Lung (tissue), 12 donors: ENCODE measurements around the gene MOB1B. TPM values are rescaled to one million over a fixed set of nuclear protein-coding genes. Genes with fewer than 3 reads are reported as not detected.
"Not testable (repeated sequence)": the region's sequence is repeated elsewhere in the genome, so short reads cannot be mapped to it uniquely, and the experiment has no call there.

Source experiments
- ATAC-seq: fragments of 200-7000 bp; cut with Tn5 transposase; one replicate; pipeline ENCODE4 v1.9.1; 2020; ENCODE audit warnings: moderate number of reproducible peaks; ENCODE audit not compliant: insufficient read depth, low FRiP score
- DNase-seq, 3 donors: peaks; one replicate each; pipeline ENCODE4 v3.0.0-alpha.2; 2013 to 2017
- H3K27ac ChIP-seq, 2 donors: one replicate each; pipeline ENCODE4 v1.5.1; 2013; ENCODE audit warnings: mild to moderate bottlenecking in 2 of 2, moderate library complexity in 2 of 2, control low read depth in 1 of 2, inconsistent platforms in 1 of 2, low read depth in 1 of 2, low read length in 1 of 2
- H3K27me3 ChIP-seq, 3 donors: one replicate each; pipeline ENCODE4 v1.5.1; 2013; ENCODE audit warnings: low read length in 2 of 3; ENCODE audit not compliant: control insufficient read depth in 3 of 3, insufficient read depth in 3 of 3
- H3K36me3 ChIP-seq, 4 donors: one replicate each; pipeline ENCODE4 v1.5.1; 2013; ENCODE audit warnings: low read length in 4 of 4, mild to moderate bottlenecking in 1 of 4, moderate library complexity in 1 of 4; ENCODE audit not compliant: control insufficient read depth in 4 of 4, insufficient read depth in 4 of 4
- H3K4me1 ChIP-seq, 5 donors: one replicate each; pipeline ENCODE4 v1.5.1; 2013; ENCODE audit warnings: low read length in 5 of 5, mild to moderate bottlenecking in 2 of 5, moderate library complexity in 1 of 5; ENCODE audit not compliant: control insufficient read depth in 5 of 5, insufficient read depth in 5 of 5
- H3K4me3 ChIP-seq: one replicate; pipeline ENCODE4 v1.5.1; 2013; ENCODE audit warnings: mild to moderate bottlenecking, control low read depth, moderate library complexity
- H3K9ac ChIP-seq, 2 donors: one replicate each; pipeline ENCODE4 v1.5.1; 2013; ENCODE audit warnings: low read length in 2 of 2, control low read depth in 1 of 2; ENCODE audit not compliant: insufficient read depth in 1 of 2
- H3K9me3 ChIP-seq, 4 donors: one replicate each; pipeline ENCODE4 v1.5.1; 2013; ENCODE audit warnings: low read length in 3 of 4, mild to moderate bottlenecking in 1 of 4, moderate library complexity in 1 of 4; ENCODE audit not compliant: control insufficient read depth in 4 of 4, insufficient read depth in 3 of 4
- CTCF ChIP-seq: IDR thresholded peaks from 2 replicates; pipeline ENCODE4 v1.5.1; 2012; ENCODE audit warnings: mild to moderate bottlenecking; ENCODE audit errors: control extremely low read depth, extremely low read depth
- WGBS, 2 donors: extraction: QIAGEN DNeasy Blood & Tissue Kit; methylation state at CpG; one replicate each; pipeline ENCODE4 v1.1.7; 2013; 5-methylcytosine and 5-hydroxymethylcytosine counted together
- polyA plus RNA-seq, 2 donors: library from polyadenylated mRNA; stranded (reverse); fragments of 200-250 nt; gene quantifications; one replicate each; pipeline ENCODE4 v1.2.1, GENCODE V29; 2013
- total RNA-seq, 2 donors: library from RNA; depleted of rRNA in 1 of 2; stranded (reverse); fragments of >200 nt in 1 of 2; gene quantifications; one replicate each; pipeline ENCODE4 v1.2.1, GENCODE V29; 2014 to 2021
- donor health status: control.
- donor health status: control.
- donor health status: Bipolar disorder and iron deficiency.
- donor health status: healthy.
- donor health status: DM: yes; HTN: yes; CAD: no.

The MOB1B gene
- total and polyA plus RNA-seq, 4 donors: 6.1 to 51.0 (median 16.0) TPM

- WGBS, 2 donors: 95 to 97% methylated on average over 4 of the region's 4 CpGs
- ATAC-seq: not testable (repeated sequence)
Measured at GRCh38 chr4:71001363-71001762, 99.2 kb downstream of the MOB1B start.

GRCh38 chr4:71004281-71004851, 102.2 kb downstream of the MOB1B start:
- no peak for ATAC-seq
- no peak for TF ChIP-seq CTCF
- H3K36me3 ChIP-seq: no peaks in the 10 kb centered on the region
- H3K4me3 ChIP-seq: no peak overlapping the region
- peak in 1 of 3 donors; percentile 16 for DNase-seq
- 68 to 75% methylated on average over 7 of the region's 7 CpGs for WGBS, 2 donors
- no peak overlapping the region for H3K27ac ChIP-seq
- peaks cover 0 to 4% (median 0%) of the 10 kb centered on the region in 5 donors for H3K4me1 ChIP-seq
- H3K9ac ChIP-seq: no peak overlapping the region
- H3K27me3 ChIP-seq: no peaks in the 10 kb centered on the region
- no peaks in the 10 kb centered on the region for H3K9me3 ChIP-seq

More at GRCh38 chr4:71001363-71001762, 99.2 kb downstream of the MOB1B start:
- DNase-seq, H3K4me3 ChIP-seq, H3K9ac ChIP-seq, H3K27ac ChIP-seq, H3K27me3 ChIP-seq, H3K9me3 ChIP-seq, H3K36me3 ChIP-seq: not testable (repeated sequence)
- H3K4me1 ChIP-seq: peaks cover 0 to 11% (median 1%) of the 10 kb centered on the region in 5 donors

GRCh38 chr4:71005025-71005424, 102.9 kb downstream of the MOB1B start:
- not testable (repeated sequence) for H3K4me3 ChIP-seq, H3K27ac ChIP-seq, H3K36me3 ChIP-seq, DNase-seq, H3K27me3 ChIP-seq, H3K9ac ChIP-seq, H3K9me3 ChIP-seq, H3K4me1 ChIP-seq, ATAC-seq
- 76 to 92% methylated on average over 6 of the region's 6 CpGs for WGBS, 2 donors

GRCh38 chr4:71006203-71006907, 104.2 kb downstream of the MOB1B start:
- Histone ChIP-seq H3K36me3 (no peaks in the 10 kb centered on the region), H3K9me3 (no peaks in the 10 kb centered on the region), H3K27me3 (no peaks in the 10 kb centered on the region), H3K27ac (no peak overlapping the region), H3K9ac (no peak overlapping the region), H3K4me3 (no peak overlapping the region), H3K4me1 (peaks cover 0 to 4% (median 0%) of the 10 kb centered on the region in 5 donors)
- no peak for TF ChIP-seq CTCF
- no peak for ATAC-seq
- DNase-seq: no peak
- 61 to 74% methylated on average over 6 of the region's 6 CpGs for WGBS, 2 donors
